NB4 (cell line): ENCODE measurements around the gene RTN4.

ENCODE experiments used
- DNase-seq: peaks from one replicate; pipeline ENCODE4 v3.0.0; 2010; ENCODE audit warnings: low read depth
- H3K4me3 ChIP-seq: one replicate; pipeline ENCODE4 v1.5.1; 2011; ENCODE audit warnings: mild to moderate bottlenecking, low read depth, low read length, moderate library complexity
- MYC ChIP-seq: IDR thresholded peaks from 2 replicates; pipeline ENCODE4 v1.6.1; 2011; ENCODE audit warnings: low read depth, low read length
- POLR2A ChIP-seq: IDR thresholded peaks from 2 replicates; pipeline ENCODE4 v1.6.1; 2011; ENCODE audit warnings: mild to moderate bottlenecking; ENCODE audit not compliant: insufficient read length; ENCODE audit errors: extremely low read depth
- TF ChIP-seq, protein P1 (sequence below): IDR thresholded peaks from one replicate; pipeline ENCODE4 v1.5.1; 2012; ENCODE audit warnings: low read depth, low read length
- TF ChIP-seq, protein P2 (sequence below): IDR thresholded peaks from 2 replicates; pipeline ENCODE4 v1.6.1; 2011; ENCODE audit warnings: low read depth, low read length

RTN4 gene

DNA sequence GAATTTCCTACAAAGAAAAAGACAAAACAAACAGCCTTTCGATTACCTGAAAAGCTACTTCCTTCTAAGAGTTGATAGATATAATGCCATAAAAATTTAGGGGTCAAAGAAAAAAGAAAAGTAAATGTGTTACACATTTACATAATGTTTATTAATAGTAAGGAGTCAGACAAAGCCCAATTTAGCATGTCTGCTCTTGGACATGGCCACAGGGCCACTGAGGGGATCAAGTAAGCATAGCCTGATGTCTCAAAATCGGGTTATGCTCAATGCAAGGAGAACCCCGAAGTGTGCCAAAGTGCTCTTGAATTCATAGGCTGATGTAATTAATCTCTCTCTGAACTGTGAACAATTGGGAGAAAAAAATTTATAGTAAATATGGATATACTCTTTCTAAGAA lies 61.6 kb downstream of the RTN4 start:
- no peak overlapping the region for H3K4me3 ChIP-seq
- no peak for DNase-seq
- TF ChIP-seq, protein P1, sequence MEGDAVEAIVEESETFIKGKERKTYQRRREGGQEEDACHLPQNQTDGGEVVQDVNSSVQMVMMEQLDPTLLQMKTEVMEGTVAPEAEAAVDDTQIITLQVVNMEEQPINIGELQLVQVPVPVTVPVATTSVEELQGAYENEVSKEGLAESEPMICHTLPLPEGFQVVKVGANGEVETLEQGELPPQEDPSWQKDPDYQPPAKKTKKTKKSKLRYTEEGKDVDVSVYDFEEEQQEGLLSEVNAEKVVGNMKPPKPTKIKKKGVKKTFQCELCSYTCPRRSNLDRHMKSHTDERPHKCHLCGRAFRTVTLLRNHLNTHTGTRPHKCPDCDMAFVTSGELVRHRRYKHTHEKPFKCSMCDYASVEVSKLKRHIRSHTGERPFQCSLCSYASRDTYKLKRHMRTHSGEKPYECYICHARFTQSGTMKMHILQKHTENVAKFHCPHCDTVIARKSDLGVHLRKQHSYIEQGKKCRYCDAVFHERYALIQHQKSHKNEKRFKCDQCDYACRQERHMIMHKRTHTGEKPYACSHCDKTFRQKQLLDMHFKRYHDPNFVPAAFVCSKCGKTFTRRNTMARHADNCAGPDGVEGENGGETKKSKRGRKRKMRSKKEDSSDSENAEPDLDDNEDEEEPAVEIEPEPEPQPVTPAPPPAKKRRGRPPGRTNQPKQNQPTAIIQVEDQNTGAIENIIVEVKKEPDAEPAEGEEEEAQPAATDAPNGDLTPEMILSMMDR, result no peak
- TF ChIP-seq MYC, result no peak
- TF ChIP-seq, protein P2, sequence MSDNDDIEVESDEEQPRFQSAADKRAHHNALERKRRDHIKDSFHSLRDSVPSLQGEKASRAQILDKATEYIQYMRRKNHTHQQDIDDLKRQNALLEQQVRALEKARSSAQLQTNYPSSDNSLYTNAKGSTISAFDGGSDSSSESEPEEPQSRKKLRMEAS, result no peak
- TF ChIP-seq POLR2A, result no peak

DNA sequence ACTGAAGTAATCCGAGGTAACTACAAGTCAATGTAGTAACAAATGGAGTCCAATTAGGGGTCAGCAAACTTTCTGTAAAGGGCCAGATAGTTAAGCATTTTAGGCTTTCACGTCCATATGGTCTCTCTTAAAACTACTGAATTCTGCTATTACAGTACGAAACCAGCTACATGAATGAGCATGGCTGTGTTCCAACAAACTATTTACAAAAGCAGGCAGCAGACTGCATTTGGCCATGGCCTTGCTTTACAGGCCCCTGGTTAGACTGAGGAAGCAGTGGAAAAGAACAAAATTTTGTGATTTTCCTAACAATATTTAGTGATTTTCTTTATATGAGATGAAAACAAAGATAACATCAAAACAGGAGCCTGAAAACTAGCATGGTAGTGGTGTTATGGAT lies 64.0 kb downstream of the RTN4 start:
- no peak overlapping the region for H3K4me3 ChIP-seq
- TF ChIP-seq, protein P2, result no peak
- TF ChIP-seq MYC (no peak), POLR2A (no peak)
- TF ChIP-seq, protein P1, result no peak
- DNase-seq, result no peak

DNA sequence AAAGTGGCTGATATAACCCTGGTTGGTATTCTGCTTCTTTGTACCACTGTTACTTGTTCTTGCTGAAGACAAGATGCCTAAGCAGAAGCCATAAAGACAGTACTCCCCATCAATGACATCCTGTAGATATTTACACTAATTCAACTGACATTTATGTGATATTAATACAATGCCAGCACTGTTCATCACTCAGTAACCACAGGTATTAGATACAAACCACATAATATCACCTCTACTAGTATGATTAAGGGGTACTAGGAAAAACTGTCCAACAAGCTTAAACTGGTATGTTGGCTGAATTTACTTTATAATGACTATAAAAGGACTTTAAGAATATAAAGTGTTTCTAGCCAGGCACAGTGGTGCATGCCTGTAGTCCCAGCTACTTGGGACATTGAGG lies 65.8 kb downstream of the RTN4 start:
- DNase-seq, result no peak
- no peak overlapping the region for H3K4me3 ChIP-seq
- TF ChIP-seq, protein P2, result no peak
- TF ChIP-seq POLR2A, result no peak
- no peak for TF ChIP-seq MYC
- TF ChIP-seq, protein P1, result no peak

DNA sequence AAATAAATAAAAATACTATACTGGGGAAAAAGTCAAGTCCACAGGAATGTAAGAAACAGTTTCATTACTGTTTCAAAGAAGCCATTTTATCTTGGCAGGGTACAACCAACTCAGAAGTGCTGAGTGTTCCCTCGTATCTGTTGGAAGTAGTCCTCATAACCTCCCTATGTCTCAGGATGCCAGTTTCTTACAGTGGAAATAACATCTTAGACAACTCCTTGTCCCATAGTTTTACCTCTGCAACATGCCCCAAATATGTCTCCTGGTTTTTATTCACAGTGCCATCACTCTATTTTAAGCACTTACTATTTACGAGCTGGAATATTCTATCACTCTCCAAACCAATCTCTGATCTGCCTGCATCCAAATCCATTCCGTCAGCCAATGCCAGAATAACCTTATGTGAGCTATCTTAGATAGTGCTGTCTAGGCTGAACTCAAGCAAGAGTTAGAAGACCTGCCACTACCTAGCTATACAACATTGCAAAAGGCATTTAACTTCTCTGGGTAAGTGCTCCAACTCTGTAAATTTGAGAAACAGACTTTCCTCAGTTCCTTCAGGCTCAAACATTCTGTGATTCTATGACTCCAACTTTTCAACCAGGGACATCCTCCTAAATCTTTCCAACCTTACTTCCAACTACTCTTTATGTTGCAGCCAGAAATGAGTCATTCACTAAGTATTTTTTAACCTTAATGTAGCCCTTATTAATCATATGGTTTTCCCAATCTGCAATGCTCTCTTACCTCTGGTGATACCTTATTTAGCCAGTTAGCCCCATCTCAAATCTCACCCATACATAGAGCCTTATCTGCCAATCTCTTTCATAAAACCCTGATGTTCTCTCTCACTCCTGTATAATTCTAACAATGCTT lies 66.7 kb downstream of the RTN4 start:
- no peak for DNase-seq
- H3K4me3 ChIP-seq, result no peak overlapping the region
- TF ChIP-seq MYC (no peak), POLR2A (no peak)
- TF ChIP-seq, protein P1, result no peak
- TF ChIP-seq, protein P2, result no peak

DNA sequence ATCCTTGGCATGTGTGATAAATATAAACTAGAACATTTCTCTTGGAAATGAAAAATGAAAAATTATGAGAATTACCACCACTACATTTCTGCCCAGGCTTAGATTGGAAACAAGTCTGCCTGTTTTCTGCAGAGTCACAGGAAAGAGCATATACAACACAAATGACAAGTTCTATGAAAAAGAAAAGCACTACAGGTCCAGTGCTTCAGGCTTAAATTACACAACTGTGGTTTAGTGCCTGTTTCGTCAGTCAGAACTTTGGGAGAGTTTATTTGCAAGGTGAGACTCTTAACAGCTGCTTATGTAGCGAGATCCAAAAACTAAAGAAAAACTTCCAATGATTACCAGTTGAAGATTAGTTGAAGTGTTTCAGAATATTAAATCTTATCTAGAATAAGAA lies 68.9 kb downstream of the RTN4 start:
- no peak overlapping the region for H3K4me3 ChIP-seq
- DNase-seq, result no peak
- TF ChIP-seq, protein P2, result no peak
- TF ChIP-seq, protein P1, result no peak
- TF ChIP-seq MYC (no peak), POLR2A (no peak)
